Retinal pigment epithelial cell (primary cell): ENCODE results near the gene EPB41.
"Not testable (repeated sequence)": the region's sequence is repeated elsewhere in the genome, so short reads cannot be mapped to it uniquely, and the experiment has no call there.

Experiments used
- DNase-seq: peaks from one replicate; pipeline ENCODE4 v3.0.0-alpha.2; 2010; ENCODE audit warnings: low read depth
- H3K4me3 ChIP-seq: 2 replicates; pipeline ENCODE4 v1.5.1; 2011; ENCODE audit warnings: mild to moderate bottlenecking, low read length, control low read depth, moderate library complexity
- TF ChIP-seq, protein P1 (sequence below): conservative IDR thresholded peaks from 2 replicates; pipeline ENCODE4 v1.5.1; 2011; ENCODE audit warnings: low read depth, low read length, control low read depth, inconsistent platforms

Gene EPB41

GRCh38 chr1:28936528-28936927, 22.2 kb downstream of the EPB41 start:
- TF ChIP-seq, protein P1, sequence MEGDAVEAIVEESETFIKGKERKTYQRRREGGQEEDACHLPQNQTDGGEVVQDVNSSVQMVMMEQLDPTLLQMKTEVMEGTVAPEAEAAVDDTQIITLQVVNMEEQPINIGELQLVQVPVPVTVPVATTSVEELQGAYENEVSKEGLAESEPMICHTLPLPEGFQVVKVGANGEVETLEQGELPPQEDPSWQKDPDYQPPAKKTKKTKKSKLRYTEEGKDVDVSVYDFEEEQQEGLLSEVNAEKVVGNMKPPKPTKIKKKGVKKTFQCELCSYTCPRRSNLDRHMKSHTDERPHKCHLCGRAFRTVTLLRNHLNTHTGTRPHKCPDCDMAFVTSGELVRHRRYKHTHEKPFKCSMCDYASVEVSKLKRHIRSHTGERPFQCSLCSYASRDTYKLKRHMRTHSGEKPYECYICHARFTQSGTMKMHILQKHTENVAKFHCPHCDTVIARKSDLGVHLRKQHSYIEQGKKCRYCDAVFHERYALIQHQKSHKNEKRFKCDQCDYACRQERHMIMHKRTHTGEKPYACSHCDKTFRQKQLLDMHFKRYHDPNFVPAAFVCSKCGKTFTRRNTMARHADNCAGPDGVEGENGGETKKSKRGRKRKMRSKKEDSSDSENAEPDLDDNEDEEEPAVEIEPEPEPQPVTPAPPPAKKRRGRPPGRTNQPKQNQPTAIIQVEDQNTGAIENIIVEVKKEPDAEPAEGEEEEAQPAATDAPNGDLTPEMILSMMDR, result no peak
- no peak for DNase-seq
- H3K4me3 ChIP-seq, result no peak overlapping the region

DNA sequence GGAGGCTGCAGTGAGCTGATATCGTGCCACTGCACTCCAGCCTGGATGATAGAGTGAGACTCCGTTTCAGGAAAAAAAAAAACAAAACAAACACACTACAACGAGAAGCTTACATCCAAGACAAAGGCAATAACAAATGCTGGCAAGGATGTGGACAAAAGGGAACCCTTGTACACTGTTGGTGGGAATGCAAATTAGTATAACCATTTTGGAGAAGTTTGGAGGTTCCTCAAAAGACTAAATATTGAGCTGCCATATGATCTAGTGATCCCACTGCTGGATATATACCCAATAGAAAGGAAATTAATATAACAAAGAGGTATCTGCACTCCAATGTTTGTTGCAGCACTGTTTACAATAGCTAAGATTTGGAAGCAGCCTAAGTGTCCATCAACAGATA, 29.2 kb downstream of the EPB41 start:
- H3K4me3 ChIP-seq, DNase-seq: not testable (repeated sequence)

GRCh38 chr1:28950006-28950405, 35.6 kb downstream of the EPB41 start:
- TF ChIP-seq, protein P1, result no peak
- no peak overlapping the region for H3K4me3 ChIP-seq
- DNase-seq, result no peak

- TF ChIP-seq, protein P1, result no peak
- DNase-seq, result no peak
- H3K4me3 ChIP-seq, result no peak overlapping the region
Observed at GRCh38 chr1:28950449-28950848, 36.1 kb downstream of the EPB41 start.

DNA sequence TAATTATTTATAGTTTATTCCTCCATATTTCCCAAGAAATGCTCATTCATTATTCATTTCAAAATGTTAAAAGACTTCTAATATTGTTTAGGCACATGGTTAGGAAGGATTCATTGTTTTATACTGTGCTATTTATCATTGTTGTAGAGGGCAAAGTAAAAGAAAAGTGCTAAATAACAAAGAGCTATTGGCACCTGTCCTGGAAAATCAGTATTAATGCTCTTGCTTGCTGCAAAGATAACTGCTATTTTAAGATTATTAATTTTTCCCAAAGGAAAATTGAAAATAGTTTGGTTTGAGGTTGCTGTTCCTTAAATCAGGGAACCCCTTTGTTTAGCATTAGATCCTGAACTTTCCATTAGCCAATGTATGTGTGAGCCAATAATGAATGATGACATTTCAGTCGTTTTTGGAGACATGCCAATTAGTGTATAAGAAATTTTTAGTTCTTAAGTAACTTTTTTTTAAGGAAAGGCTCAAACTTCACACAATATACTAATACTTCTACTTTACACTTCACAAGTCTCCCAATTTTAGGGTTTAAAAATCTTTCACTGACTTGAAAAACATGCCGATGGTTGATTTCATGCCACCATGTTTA, 39.9 kb downstream of the EPB41 start:
- no peak overlapping the region for H3K4me3 ChIP-seq
- TF ChIP-seq, protein P1, result no peak
- no peak for DNase-seq

- TF ChIP-seq, protein P1, result no peak
- no peak overlapping the region for H3K4me3 ChIP-seq
- no peak for DNase-seq
Observed at GRCh38 chr1:28956038-28956464, 41.7 kb downstream of the EPB41 start.

DNA sequence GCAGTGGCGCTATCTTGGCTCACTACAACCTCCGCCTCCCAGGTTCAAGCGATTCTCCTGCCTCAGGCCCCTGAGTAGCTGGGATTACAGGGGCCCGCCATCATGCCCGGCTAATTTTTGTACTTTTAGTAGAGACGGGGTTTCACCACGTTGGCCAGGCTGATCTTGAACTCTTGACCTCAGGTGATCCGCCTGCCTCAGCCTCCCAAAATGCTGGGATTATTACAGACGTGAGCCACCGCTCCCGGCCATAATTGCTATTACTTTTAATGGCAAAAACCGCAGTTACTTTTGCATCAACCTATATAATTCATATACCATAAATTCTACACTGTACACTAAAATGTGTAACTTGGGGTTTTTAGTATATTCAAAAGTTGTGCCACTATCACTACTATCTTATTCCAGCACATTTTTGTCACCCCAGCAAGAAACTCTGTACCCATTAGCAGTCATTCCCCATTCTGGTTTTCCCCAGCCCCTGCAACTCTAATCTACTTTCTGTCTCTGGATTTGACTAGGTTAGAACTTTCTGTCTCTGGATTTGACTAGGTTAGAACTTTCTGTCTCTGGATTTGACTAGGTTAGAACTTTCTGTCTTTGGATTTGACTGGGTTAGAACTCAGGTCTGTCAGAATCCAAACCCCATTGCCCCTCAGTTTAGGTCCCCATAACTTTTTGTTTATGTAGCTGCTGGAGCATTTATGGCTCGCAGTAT, 47.9 kb downstream of the EPB41 start:
- not testable (repeated sequence) for DNase-seq, H3K4me3 ChIP-seq

- H3K4me3 ChIP-seq, result no peak overlapping the region
- DNase-seq, result no peak
- TF ChIP-seq, protein P1, result no peak
Observed at GRCh38 chr1:28965271-28965870, 51.0 kb downstream of the EPB41 start.
